Measurements from ENCODE around the gene TANGO6.
"Not testable (repeated sequence)": the region's sequence is repeated elsewhere in the genome, so short reads cannot be mapped to it uniquely, and the experiment has no call there.

Gene TANGO6

GRCh38 chr16:69123910-69124309 lies 280.6 kb downstream of the TANGO6 start:
- DNase-seq = peak; percentile 60

DNA sequence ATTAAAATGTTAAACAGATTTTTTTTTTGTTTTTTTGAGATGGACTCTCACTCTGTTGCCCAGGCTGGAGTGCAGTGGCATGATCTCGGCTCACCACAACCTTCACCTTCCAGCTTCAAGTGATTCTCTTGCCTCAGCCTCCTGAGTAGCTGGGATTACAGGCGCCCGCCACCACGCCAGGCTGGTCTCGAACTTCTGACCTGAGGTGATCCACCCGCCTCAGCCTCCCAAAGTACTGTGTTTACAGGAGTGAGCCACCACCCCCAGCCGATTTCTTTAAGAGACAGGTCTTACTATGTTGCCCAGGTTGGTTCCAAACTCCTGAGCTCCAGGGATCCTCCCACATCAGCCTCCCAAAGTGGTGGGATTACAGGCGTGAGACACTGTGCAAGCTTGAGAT lies 281.1 kb downstream of the TANGO6 start:
- not testable (repeated sequence) for DNase-seq

DNA sequence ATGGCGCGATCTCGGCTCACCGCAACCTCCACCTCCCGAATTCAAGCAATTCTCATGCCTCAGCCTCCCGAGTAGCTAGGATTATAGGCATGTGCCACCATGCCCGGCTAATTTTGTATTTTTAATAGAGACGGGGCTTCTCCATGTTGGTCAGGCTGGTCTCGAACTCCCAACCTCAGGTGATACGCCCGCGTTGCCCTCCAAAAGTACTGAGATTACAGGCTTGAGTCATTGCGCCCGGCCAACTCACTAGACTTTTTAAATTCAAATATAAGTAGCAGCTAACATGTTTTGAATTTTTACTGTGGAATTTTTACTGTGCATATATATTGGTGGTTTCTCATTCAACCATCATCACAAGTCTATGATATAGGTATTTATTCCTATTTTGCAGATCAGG lies 281.6 kb downstream of the TANGO6 start:
- DNase-seq = not testable (repeated sequence)

- DNase-seq = no peak
Measured at GRCh38 chr16:69126221-69126620, 282.9 kb downstream of the TANGO6 start.

DNA sequence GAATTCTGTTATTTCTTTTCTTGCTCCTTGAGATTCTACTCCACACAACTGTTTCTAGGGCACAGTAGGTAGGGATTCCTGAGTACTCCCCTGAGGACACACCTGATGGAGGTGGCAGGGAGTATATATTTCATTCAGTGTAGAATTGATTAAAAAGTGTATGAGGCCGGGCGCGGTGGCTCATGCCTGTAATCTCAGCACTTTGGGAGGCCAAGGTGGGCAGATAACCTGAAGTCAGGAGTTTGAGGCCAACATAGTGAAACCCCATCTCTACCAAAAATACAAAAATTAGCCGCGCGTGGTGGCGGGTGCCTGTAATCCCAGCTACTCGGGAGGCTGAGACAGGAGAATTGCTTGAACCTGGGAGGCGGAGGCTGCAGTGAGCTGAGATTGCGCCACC lies 283.5 kb downstream of the TANGO6 start:
- not testable (repeated sequence) for DNase-seq

DNA sequence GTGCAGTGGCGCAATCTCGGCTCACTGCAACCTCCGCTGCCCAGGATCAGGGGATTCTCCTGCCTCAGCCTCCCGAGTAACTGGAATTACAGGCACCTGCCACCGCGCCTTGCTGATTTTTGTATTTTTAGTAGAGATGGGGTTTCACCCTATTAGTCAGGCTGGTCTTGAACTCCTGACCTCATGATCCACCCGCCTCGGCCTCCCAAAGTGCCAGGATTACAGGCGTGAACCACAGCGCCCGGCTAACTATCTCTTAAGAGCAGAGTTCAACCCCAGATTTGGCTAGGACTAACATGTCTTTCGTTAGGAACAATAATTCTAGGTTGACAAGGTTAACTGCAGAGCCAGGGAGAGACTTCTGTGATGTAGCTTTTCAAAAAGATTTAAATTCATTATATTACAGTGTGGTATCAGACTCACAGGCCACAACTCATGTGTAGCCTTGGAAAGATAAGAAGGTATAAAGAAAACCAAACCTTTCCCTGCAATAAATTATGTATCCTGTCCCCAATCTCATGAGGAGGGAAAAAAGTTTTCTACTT lies 284.7 kb downstream of the TANGO6 start:
- DNase-seq = no peak

- no peak for DNase-seq
Measured at GRCh38 chr16:69130461-69130860, 287.1 kb downstream of the TANGO6 start.

- peak; percentile 25 for DNase-seq
Measured at GRCh38 chr16:69131167-69131838, 288.0 kb downstream of the TANGO6 start.

GRCh38 chr16:69131839-69132423 lies 288.6 kb downstream of the TANGO6 start:
- DNase-seq = peak; percentile 80

DNA sequence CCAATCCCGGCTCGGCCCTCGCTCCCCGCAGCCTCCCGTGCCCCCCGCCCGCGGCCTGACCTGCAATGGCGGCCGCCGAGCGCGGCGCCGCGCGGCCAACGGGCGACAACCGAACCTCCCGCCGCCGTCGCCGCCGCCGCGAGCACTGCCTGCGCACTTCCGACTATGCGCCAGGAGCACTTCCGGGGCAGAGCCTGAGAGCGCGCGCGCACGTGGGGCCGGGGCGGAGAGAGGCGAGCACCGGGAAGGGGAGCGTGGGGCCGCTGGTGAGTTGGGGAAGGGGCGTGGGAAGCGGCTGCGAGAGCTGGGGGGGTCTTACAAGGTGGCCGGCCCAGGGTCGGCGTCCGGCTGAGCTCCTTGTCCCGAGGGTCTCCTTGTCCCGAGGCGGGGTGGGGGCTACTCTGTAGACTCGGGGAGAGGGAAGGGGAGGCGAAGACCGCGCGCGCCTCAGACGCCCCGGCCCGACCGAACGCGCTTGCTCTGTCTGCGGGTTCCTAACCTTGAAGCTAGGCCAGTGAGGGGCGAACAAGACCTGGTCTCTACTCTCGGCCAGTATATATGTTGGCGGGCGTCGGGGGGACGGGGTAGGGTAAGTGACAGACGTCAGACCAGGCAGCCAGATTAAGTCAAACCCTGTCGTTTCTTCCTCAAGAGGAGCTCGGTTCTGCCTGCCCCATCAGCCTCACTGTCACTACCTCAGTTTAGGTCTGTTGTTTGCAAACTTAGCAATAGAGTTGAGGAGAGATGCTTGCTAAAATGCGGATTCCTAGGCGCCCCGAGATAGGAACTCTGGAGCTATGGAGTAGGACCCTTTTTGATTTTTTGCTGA lies 289.3 kb downstream of the TANGO6 start, which contains the start of the genes CHTF8 and UTP4:
Gene CHTF8 (minus strand): TSS at position 165 of the 829 bp plus-strand sequence. CDS start 11,130 bp downstream, outside the sequence.
Gene UTP4 (plus strand): TSS at position 226 of the 829 bp plus-strand sequence. CDS start 811 bp downstream, outside the sequence.
- DNase-seq = peak; percentile 77

DNA sequence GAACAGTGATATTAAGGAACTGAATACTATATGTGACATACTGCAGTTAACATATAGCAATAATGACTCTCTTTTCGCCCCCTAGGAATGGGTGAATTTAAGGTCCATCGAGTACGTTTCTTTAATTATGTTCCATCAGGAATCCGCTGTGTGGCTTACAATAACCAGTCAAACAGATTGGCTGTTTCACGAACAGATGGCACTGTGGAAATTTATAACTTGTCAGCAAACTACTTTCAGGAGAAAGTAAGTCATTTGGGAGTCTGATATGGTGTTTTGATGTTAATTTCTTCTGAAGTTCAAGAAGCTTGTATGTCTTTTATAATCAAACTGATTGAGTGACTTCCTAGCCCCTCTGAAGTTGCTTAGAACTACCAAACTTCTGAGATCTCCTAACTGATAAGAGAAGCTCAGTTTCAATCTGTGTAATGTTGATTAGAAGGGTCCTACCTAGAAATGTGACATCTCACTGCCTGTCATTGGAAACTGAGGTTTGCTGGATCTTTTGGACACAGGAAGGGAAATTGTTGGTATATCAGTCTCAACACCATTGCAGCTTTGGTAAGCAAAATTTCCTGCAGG lies 290.1 kb downstream of the TANGO6 start:
- no peak for DNase-seq

All from NCI-H1092 treated with DMSO at 0.1 percent for 48 hours (cell line).